Heart left ventricle (tissue), 16 donors: ENCODE results near the gene RUNX1. TPM values are rescaled to one million over a fixed set of nuclear protein-coding genes. Genes with fewer than 3 reads are reported as not detected.

ENCODE experiments used
- ATAC-seq, 4 donors: fragments of 200-7000 bp; cut with Tn5 transposase; one replicate each; pipeline ENCODE4 v1.9.1; 2020 to 2022; ENCODE audit warnings: moderate library complexity in 4 of 4, mild to moderate bottlenecking in 3 of 4, moderate number of reproducible peaks in 1 of 4
- DNase-seq, 5 donors: peaks; one replicate each; pipeline ENCODE4 v3.0.0-alpha.2; 2020
- H3K27ac ChIP-seq, 12 donors: fragments of 200-600 bp; sonication (generic) in 4 of 12; one replicate each; pipeline versions ENCODE4 v1.5.0 to v1.8.0; 2016 to 2022; ENCODE audit warnings: mild to moderate bottlenecking in 2 of 12
- H3K27me3 ChIP-seq, 9 donors: fragments of 200-600 bp; sonication (generic) in 2 of 9; one replicate each; pipeline versions ENCODE4 v1.5.1 to v1.8.0; 2016 to 2022; ENCODE audit warnings: mild to moderate bottlenecking in 3 of 9
- H3K36me3 ChIP-seq, 9 donors: fragments of 200-600 bp; sonication (generic) in 2 of 9; one replicate each; pipeline versions ENCODE4 v1.5.0 to v1.8.0; 2018 to 2022; ENCODE audit warnings: mild to moderate bottlenecking in 2 of 9
- H3K4me1 ChIP-seq, 12 donors: fragments of 200-600 bp; sonication (generic) in 4 of 12; one replicate each; pipeline versions ENCODE4 v1.5.0 to v1.8.0; 2016 to 2022; ENCODE audit warnings: mild to moderate bottlenecking in 3 of 12
- H3K4me3 ChIP-seq, 12 donors: fragments of 200-600 bp; sonication (generic) in 4 of 12; one replicate each; pipeline versions ENCODE4 v1.5.0 to v1.8.0; 2017 to 2022; ENCODE audit warnings: mild to moderate bottlenecking in 9 of 12, moderate library complexity in 4 of 12
- H3K9me3 ChIP-seq, 12 donors: fragments of 200-600 bp; sonication (generic) in 4 of 12; one replicate each; pipeline versions ENCODE4 v1.5.0 to v1.8.0; 2016 to 2022; ENCODE audit warnings: mild to moderate bottlenecking in 1 of 12
- POLR2A ChIP-seq, 2 donors: fragments of 450-650 bp; IDR thresholded peaks; one replicate each; pipeline ENCODE4 v1.6.1; 2017; ENCODE audit warnings: antibody characterized with exemption in 2 of 2, mild to moderate bottlenecking in 2 of 2, moderate library complexity in 2 of 2
- WGBS, 4 donors: extraction: QIAGEN DNeasy Blood & Tissue Kit in 2 of 4; methylation state at CpG; one replicate each; pipeline versions ENCODE4 v1.1.5 to v1.1.7; 2013 to 2018; 5-methylcytosine and 5-hydroxymethylcytosine counted together
- intact Hi-C, 10 donors: fragments of 100-400 bp; cut with DNase I; formaldehyde crosslinking; loops; one replicate each; pipeline versions ENCODE4 v1.11.1 to v1.14.2; 2022
- polyA plus RNA-seq, 2 donors: library from polyadenylated mRNA; stranded (reverse); fragments of 200-250 nt; gene quantifications; one replicate each; pipeline ENCODE4 v1.2.3, GENCODE V29; 2013
- total RNA-seq, 9 donors: library from RNA; depleted of rRNA in 2 of 9; stranded (reverse); fragments of >200 nt in 2 of 9; fragmentation: NEBNext Ultra II Directional in 3 of 9; extraction: Animal tissue kit (Norgen Biotek cat#: 25700) in 3 of 9; gene quantifications; one replicate each; pipeline versions ENCODE4 v1.1.0 to v1.2.4, GENCODE V29; 2016 to 2023
- TF ChIP-seq, protein P1 (sequence below), 12 donors: fragments of 200-600 bp; sonication (generic) in 4 of 12; IDR thresholded peaks; one replicate each; pipeline versions ENCODE4 v1.5.0 to v1.8.0; 2018 to 2022; ENCODE audit warnings: antibody characterized with exemption in 12 of 12, mild to moderate bottlenecking in 5 of 12
- donor health status: ischemic (EF 13 %, LVEDD 7.1; RV severe dilation, severe dysfunction).
- donor health status: healthy with polysubstance abuse.
- donor health status: DM: no; HTN: yes; CAD: no.
- donor health status: DM: no; HTN: no; CAD: no.
- donor health status: ischemic (EF 25% LVEDD 6.9; RV normal size, moderate dysfunction).
- donor health status: ischemic (EF 25% LVEDD 5.7; RV mildly dilated, moderate dysfunction).
- donor health status: healthy.
- donor health status: DM: yes; HTN: yes; CAD: no.
- donor health status: ischemic (EF 35%, LVEDD 5.7; RV mildly dilated, moderate dysfunction).
- donor health status: nonischemic (EF 11% LVEDD 7.7; RV severe dilation, severe dysfunction).
- donor health status: DM: yes; HTN: yes; CAD: no.
- donor health status: PGD.
- donor health status: ischemic (EF 29% LVEDD 5.4; RV normal size, mild dysfunction).
- donor health status: nonischemic (EF 23%, LVEDD 6.1; RV moderate dilation, normal function).

Gene RUNX1
- total and polyA plus RNA-seq, 11 donors, result 0.61 to 54.5 (median 4.1) TPM

DNA sequence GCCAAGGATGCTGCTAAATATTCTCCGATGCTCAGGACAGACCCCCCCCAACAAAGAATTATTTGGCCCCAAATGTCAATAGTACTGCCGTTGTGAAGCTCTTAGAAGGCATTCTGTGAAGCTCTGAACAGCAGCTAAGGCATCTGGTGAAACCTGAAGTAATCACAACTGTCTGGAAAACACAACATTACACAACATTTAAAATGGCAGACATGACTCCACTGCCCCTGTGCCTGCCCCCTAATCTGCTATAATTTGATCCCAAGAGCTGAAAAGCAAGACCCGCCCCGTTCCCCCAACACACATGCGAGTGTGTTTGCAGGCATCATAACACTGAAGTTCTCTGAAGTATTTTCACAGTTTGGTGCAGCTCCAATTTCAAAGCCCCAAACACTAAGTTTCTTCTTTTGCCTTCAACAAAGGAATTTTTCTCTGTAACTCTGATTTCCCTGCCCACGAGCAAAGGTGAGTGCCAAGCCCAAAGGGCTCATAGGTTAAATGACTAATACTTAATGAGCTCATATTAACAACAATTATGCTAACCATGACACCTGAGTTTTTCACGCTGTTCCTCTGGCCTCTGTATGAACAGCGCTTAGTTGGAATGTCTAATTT is 251.1 kb downstream of the RUNX1 start:
- DNase-seq (no peak), ATAC-seq (no peak)
- Histone ChIP-seq H3K36me3 (peaks cover 0 to 98% (median 28%) of the 10 kb centered on the region in 9 donors), H3K9me3 (no peaks in the 10 kb centered on the region), H3K27ac (no peak overlapping the region), H3K4me1 (peaks cover 0 to 20% (median 2%) of the 10 kb centered on the region in 12 donors), H3K27me3 (no peaks in the 10 kb centered on the region), H3K4me3 (no peak overlapping the region)
- no peak for TF ChIP-seq POLR2A (IDR thresholded peaks at IDR 0.05)
- TF ChIP-seq, protein P1, sequence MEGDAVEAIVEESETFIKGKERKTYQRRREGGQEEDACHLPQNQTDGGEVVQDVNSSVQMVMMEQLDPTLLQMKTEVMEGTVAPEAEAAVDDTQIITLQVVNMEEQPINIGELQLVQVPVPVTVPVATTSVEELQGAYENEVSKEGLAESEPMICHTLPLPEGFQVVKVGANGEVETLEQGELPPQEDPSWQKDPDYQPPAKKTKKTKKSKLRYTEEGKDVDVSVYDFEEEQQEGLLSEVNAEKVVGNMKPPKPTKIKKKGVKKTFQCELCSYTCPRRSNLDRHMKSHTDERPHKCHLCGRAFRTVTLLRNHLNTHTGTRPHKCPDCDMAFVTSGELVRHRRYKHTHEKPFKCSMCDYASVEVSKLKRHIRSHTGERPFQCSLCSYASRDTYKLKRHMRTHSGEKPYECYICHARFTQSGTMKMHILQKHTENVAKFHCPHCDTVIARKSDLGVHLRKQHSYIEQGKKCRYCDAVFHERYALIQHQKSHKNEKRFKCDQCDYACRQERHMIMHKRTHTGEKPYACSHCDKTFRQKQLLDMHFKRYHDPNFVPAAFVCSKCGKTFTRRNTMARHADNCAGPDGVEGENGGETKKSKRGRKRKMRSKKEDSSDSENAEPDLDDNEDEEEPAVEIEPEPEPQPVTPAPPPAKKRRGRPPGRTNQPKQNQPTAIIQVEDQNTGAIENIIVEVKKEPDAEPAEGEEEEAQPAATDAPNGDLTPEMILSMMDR (IDR thresholded peaks at IDR 0.05), result no peak
- intact Hi-C loops, result no loop called here
- WGBS, 4 donors, result 90 to 93% (median 91%) methylated on average over 8 of the region's 8 CpGs

DNA sequence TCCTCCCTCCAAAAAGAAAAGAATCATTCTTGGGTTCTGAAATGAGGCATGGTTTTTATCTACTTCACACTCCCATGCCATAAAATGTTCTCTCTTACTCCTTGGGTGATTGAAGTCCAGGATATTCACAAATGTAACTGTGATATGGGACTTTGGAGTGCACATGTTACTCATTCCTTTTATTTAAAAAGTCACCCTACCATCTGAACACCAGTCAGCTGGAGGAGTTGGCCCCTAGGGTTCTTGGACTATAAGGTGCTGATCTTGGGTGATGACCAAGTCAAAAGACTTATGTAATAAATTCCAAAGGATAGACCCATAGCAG is 251.9 kb downstream of the RUNX1 start:
- DNase-seq (no peak), ATAC-seq (no peak)
- TF ChIP-seq, protein P1 (IDR thresholded peaks at IDR 0.05), result no peak
- TF ChIP-seq POLR2A (IDR thresholded peaks at IDR 0.05), result no peak
- Histone ChIP-seq H3K4me1 (peaks cover 0 to 16% (median 2%) of the 10 kb centered on the region in 12 donors), H3K4me3 (no peak overlapping the region), H3K27me3 (no peaks in the 10 kb centered on the region), H3K27ac (no peak overlapping the region), H3K36me3 (peaks cover 0 to 98% (median 28%) of the 10 kb centered on the region in 9 donors), H3K9me3 (no peaks in the 10 kb centered on the region)
- intact Hi-C loops, result no loop called here

DNA sequence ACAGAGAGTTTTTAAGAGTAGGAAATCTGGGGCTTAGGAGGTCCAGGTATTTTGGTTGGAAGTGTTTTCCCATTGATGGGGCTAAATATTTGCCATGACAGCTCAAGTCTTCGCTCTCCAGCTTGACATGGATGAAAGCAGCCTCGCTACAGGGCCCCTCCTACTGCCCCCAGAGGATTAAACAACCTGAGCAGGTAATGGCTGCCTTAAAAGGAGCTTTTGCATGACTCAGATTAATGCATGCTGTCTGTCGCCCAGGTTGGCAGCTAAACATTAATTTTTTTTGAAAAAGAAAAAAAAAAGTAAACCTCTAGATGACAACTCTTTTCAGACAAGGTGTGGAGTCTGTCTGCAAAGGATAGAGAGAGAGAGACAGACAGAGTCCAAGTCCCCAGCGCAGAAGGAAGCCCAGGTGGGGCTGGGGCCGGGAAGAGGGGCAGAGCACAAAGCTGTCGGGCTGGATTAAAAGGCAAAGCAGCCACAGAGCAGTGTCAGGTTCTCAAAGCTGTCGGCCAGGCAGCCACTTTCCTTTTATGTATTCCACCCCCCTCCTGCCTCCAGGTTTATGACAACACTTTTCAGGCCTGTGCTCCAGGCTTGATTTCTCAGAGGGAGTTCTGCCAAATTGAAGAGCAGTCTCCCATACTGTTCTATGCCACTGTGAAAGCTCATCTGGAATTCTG is 252.4 kb downstream of the RUNX1 start:
- DNase-seq (no peak), ATAC-seq (no peak)
- TF ChIP-seq, protein P1 (IDR thresholded peaks at IDR 0.05), result no peak
- intact Hi-C loops, result no loop called here
- Histone ChIP-seq H3K36me3 (peaks cover 0 to 98% (median 28%) of the 10 kb centered on the region in 9 donors), H3K9me3 (no peaks in the 10 kb centered on the region), H3K4me1 (peaks cover 0 to 16% (median 2%) of the 10 kb centered on the region in 12 donors), H3K27ac (peak overlapping the region in 1 of 12 donors; percentile 5), H3K4me3 (no peak overlapping the region), H3K27me3 (no peaks in the 10 kb centered on the region)
- 69 to 78% (median 73%) methylated on average over 7 of the region's 7 CpGs for WGBS, 4 donors

DNA sequence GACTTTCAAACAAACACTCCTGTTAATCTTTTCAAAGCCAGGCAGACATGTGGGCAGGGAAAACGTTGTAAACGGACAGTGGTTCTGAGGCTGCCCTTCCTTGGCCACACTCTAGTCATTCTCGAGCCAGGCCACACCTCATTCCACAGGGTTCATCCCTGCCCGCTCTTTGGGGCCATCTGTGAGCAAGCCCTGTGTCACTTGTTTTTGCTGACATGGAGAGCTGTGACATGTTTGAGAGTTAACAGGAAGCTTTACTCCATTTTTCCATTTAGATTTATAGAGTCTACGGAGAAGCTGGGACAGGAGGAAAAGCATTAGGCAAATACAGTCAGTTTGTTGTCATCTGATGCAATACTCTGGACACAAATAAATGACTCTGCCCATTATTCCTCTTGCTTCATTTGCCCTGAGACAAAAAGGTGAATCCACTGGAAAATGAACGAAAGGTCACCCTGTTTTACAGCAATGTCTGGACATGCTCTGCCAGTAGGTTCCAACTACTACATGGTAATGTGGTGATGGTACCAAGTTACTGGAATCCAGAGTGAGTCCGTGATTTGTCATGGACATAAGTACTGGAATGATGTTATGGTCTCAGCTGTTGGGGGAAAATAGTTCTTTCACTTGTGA is 253.4 kb downstream of the RUNX1 start:
- peaks cover 0 to 97% (median 28%) of the 10 kb centered on the region in 9 donors for H3K36me3 ChIP-seq
- peaks cover 0 to 16% (median 2%) of the 10 kb centered on the region in 12 donors for H3K4me1 ChIP-seq
- ATAC-seq, result peak in 1 of 4 donors; percentile 8
- intact Hi-C loops, result no loop called here
- peak overlapping the region in 2 of 12 donors; percentile 12 to 39 for H3K27ac ChIP-seq
- 55 to 59% (median 57%) methylated on average over 7 of the region's 7 CpGs for WGBS, 4 donors
- DNase-seq, result no peak
- TF ChIP-seq, protein P1 (IDR thresholded peaks at IDR 0.05), result no peak
- TF ChIP-seq POLR2A (IDR thresholded peaks at IDR 0.05), result no peak
- H3K4me3 ChIP-seq, result no peak overlapping the region
- no peaks in the 10 kb centered on the region for H3K27me3 ChIP-seq
- H3K9me3 ChIP-seq, result no peaks in the 10 kb centered on the region
